Astrocyte (in vitro differentiated cells and primary cell): Measurements from ENCODE around the gene SLC22A7.

ENCODE experiments used
- CTCF ChIP-seq: IDR thresholded peaks from 2 replicates; pipeline ENCODE4 v1.5.1; 2011; ENCODE audit warnings: low read depth, mild to moderate bottlenecking, inconsistent platforms, low read length, moderate library complexity; ENCODE audit not compliant: insufficient read depth
- EZH2 ChIP-seq: IDR thresholded peaks from 2 replicates; pipeline ENCODE4 v1.6.1; 2012; ENCODE audit warnings: mild to moderate bottlenecking, low read length, inconsistent platforms; ENCODE audit not compliant: insufficient read depth

GRCh38 chr6:43331470-43331869, 33.4 kb downstream of the SLC22A7 start:
- TF ChIP-seq EZH2 (no peak), CTCF (no peak)
